ENCODE measurements around the gene RB1. TPM values are rescaled to one million over a fixed set of nuclear protein-coding genes. Genes with fewer than 3 reads are reported as not detected.
A peak's percentile ranks its signal among the peaks of the same experiment; 100 is the strongest.

The RB1 gene
- total and polyA plus RNA-seq, 4 donors: 10.0 to 69.9 (median 26.1) TPM

DNA sequence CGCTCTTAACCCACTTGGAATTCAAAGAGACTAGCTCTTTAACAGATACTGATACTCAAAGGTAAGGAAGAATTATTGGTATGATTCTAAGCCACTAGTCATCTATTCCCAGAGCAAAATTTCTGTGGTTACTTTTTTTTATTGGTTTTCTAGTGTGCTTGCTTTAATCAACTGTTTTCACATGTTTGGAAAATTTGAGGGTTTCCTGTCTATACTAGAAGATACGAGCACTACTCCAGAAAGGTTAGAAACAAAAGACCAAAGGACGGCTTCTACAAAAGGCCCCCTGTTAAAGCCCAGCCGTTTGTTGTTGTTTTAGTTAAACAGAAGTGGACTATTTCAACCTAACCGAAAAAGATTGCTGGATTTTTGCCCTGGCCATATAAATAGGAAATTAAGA is 127.9 kb downstream of the RB1 start:
- TF ChIP-seq, protein P1, sequence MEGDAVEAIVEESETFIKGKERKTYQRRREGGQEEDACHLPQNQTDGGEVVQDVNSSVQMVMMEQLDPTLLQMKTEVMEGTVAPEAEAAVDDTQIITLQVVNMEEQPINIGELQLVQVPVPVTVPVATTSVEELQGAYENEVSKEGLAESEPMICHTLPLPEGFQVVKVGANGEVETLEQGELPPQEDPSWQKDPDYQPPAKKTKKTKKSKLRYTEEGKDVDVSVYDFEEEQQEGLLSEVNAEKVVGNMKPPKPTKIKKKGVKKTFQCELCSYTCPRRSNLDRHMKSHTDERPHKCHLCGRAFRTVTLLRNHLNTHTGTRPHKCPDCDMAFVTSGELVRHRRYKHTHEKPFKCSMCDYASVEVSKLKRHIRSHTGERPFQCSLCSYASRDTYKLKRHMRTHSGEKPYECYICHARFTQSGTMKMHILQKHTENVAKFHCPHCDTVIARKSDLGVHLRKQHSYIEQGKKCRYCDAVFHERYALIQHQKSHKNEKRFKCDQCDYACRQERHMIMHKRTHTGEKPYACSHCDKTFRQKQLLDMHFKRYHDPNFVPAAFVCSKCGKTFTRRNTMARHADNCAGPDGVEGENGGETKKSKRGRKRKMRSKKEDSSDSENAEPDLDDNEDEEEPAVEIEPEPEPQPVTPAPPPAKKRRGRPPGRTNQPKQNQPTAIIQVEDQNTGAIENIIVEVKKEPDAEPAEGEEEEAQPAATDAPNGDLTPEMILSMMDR (IDR thresholded peaks at IDR 0.05; ENCODE audit: control extremely low read depth, extremely low read depth): no peak
- Histone ChIP-seq H3K9ac (ENCODE audit: insufficient read depth in 1 of 2, low read length in 2 of 2) (no peak overlapping the region), H3K27me3 (ENCODE audit: control insufficient read depth in 3 of 3, insufficient read depth in 3 of 3, low read length in 2 of 3) (no peaks in the 10 kb centered on the region), H3K4me3 (no peak overlapping the region), H3K9me3 (ENCODE audit: control insufficient read depth in 4 of 4, insufficient read depth in 3 of 4, low read length in 3 of 4) (no peaks in the 10 kb centered on the region), H3K27ac (ENCODE audit: low read depth in 1 of 2, low read length in 1 of 2) (no peak overlapping the region), H3K4me1 (ENCODE audit: control insufficient read depth in 5 of 5, insufficient read depth in 5 of 5, low read length in 5 of 5) (peaks cover 0 to 19% (median 9%) of the 10 kb centered on the region in 5 donors), H3K36me3 (ENCODE audit: control insufficient read depth in 4 of 4, insufficient read depth in 4 of 4, low read length in 4 of 4) (no peaks in the 10 kb centered on the region)
- ATAC-seq (ENCODE audit: insufficient read depth, low FRiP score) (no peak), DNase-seq (peak in 2 of 3 donors; percentile 25 to 49)
- 36 to 48% methylated on average over 5 of the region's 5 CpGs for WGBS, 2 donors

DNA sequence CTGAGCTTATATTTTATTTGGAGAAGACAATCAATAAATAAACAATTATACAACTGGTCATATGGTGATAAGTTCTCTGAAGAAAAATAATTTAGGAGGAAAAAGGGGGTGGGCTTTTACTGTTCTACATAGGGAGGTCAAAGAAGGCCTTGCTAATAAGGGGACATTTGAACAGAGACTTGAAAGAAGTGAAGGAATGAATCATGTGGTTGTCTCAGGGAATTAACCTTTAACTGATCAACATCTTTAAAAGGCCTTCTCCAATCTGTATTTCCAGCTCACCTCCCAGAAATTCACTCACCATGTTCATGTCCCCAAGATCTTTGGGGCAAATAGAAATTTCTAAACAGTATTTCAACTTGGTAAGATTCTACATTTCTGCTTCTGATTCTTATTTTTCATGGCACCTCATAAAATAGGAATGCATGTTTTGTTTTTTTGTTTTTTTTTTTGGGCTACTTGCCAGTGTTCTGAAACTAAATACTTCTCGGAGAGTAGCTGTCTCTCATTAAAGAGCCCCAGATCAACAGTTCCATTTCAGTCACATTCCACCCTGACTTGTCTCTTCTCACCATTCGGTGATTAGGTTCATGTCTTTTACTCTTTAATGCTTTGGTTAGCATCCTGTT is 128.6 kb downstream of the RB1 start:
- WGBS, 2 donors: 54 to 55% methylated on average over 2 of the region's 2 CpGs
- H3K4me1 ChIP-seq (ENCODE audit: control insufficient read depth in 5 of 5, insufficient read depth in 5 of 5, low read length in 5 of 5): peaks cover 0 to 26% (median 11%) of the 10 kb centered on the region in 5 donors
- DNase-seq (peak in 2 of 3 donors; percentile 64 to 65), ATAC-seq (ENCODE audit: insufficient read depth, low FRiP score) (no peak)
- TF ChIP-seq, protein P1 (IDR thresholded peaks at IDR 0.05; ENCODE audit: control extremely low read depth, extremely low read depth): no peak
- no peak overlapping the region for H3K4me3 ChIP-seq
- no peak overlapping the region for H3K9ac ChIP-seq (ENCODE audit: insufficient read depth in 1 of 2, low read length in 2 of 2)
- no peaks in the 10 kb centered on the region for H3K27me3 ChIP-seq (ENCODE audit: control insufficient read depth in 3 of 3, insufficient read depth in 3 of 3, low read length in 2 of 3)
- H3K9me3 ChIP-seq (ENCODE audit: control insufficient read depth in 4 of 4, insufficient read depth in 3 of 4, low read length in 3 of 4): no peaks in the 10 kb centered on the region
- no peaks in the 10 kb centered on the region for H3K36me3 ChIP-seq (ENCODE audit: control insufficient read depth in 4 of 4, insufficient read depth in 4 of 4, low read length in 4 of 4)
- H3K27ac ChIP-seq (ENCODE audit: low read depth in 1 of 2, low read length in 1 of 2): peak overlapping the region in 1 of 2 donors; percentile 29

DNA sequence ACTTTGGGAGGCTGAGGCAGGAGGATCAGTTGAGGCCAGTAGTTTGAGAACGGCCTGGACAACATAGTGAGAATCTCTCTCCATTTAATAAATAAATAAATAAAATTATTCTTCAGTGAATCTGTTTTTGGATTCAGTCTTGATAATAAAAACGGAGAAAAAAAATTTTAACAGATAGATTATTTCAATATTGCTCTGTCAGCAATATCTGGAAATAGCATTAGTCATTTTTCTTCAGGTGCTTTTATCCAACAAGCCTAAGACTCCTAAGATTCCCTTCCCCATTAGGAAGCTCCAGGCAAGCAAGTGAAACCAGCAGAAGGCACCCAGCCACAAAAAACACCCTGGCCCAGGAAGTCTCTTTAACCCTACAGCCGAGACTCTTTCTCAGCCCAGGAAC is 130.6 kb downstream of the RB1 start:
- no peak overlapping the region for H3K9ac ChIP-seq (ENCODE audit: insufficient read depth in 1 of 2, low read length in 2 of 2)
- no peaks in the 10 kb centered on the region for H3K36me3 ChIP-seq (ENCODE audit: control insufficient read depth in 4 of 4, insufficient read depth in 4 of 4, low read length in 4 of 4)
- no peak for ATAC-seq (ENCODE audit: insufficient read depth, low FRiP score)
- WGBS, 2 donors: 96% methylated on average over 3 of the region's 3 CpGs
- H3K9me3 ChIP-seq (ENCODE audit: control insufficient read depth in 4 of 4, insufficient read depth in 3 of 4, low read length in 3 of 4): no peaks in the 10 kb centered on the region
- TF ChIP-seq, protein P1 (IDR thresholded peaks at IDR 0.05; ENCODE audit: control extremely low read depth, extremely low read depth): no peak
- DNase-seq: no peak
- H3K4me1 ChIP-seq (ENCODE audit: control insufficient read depth in 5 of 5, insufficient read depth in 5 of 5, low read length in 5 of 5): peaks cover 0 to 34% (median 15%) of the 10 kb centered on the region in 5 donors
- H3K27ac ChIP-seq (ENCODE audit: low read depth in 1 of 2, low read length in 1 of 2): no peak overlapping the region
- H3K4me3 ChIP-seq: no peak overlapping the region
- H3K27me3 ChIP-seq (ENCODE audit: control insufficient read depth in 3 of 3, insufficient read depth in 3 of 3, low read length in 2 of 3): no peaks in the 10 kb centered on the region

Measured in lung (tissue), 12 donors.